ENCODE measurements around the gene CELA2A. TPM values are rescaled to one million over a fixed set of nuclear protein-coding genes. Genes with fewer than 3 reads are reported as not detected.
A peak's percentile ranks its signal among the peaks of the same experiment; 100 is the strongest.

The CELA2A gene
- total RNA-seq, 2 donors from 2014 or later, result not detected

DNA sequence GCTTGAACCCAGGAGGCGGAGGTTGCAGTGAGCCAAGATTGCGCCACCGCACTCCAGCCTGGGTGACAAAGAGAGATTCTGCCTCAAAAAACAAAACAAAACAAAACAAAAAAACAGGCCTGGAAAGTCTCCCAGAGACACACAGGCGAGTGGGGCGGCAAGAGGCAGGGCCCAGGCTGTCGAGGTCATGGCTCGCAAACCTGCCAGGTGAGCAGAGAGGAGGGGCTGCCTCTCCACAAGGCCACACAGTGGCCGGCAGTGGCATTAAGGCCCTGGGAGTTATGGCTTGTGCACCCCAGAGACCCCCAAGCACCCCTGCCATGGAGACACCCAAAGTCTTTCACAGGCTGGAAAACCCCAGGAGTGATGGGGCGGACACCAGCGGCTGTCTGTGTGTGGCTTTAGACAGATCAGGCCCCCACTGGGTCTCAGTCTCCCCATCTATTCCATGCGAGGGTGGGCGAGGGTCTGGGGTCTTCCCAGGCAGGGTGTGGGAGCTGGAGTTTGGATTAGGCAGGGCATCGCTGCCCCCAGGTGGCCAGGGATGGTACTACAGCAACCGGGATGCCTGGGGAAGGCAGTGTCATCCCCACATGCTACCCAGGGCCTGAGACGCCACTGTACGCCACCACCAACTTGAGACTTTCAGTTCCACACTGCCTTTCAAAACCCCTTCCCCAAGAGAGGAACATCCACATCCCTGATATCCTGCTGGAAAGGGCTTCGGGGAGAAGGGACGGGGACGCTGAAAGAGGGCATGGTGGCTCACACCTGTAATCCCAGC lies 25.6 kb upstream of the CELA2A start:
- no peak overlapping the region for H3K27ac Mint-ChIP-seq
- peaks cover 7% of the 10 kb centered on the region for H3K36me3 ChIP-seq (ENCODE audit: control insufficient read depth, insufficient read depth, low read length)
- H3K27me3 ChIP-seq (ENCODE audit: control insufficient read depth, insufficient read depth, low read length, poor library complexity, severe bottlenecking), result no peaks in the 10 kb centered on the region
- no peak overlapping the region for H3K27ac ChIP-seq (ENCODE audit: low read depth, low read length)
- no peaks in the 10 kb centered on the region for H3K4me1 ChIP-seq (ENCODE audit: control insufficient read depth, insufficient read depth, low read length)
- no peak overlapping the region for H3K4me3 Mint-ChIP-seq
- no peaks in the 10 kb centered on the region for H3K9me3 ChIP-seq (ENCODE audit: control insufficient read depth, low read length)
- WGBS, 2 experiments (ENCODE audit: insufficient coverage in 1 of 2, insufficient read length in 1 of 2), result 66 to 91% methylated on average over 7 to 19 of the region's 19 CpGs
- TF ChIP-seq CTCF (conservative IDR thresholded peaks at IDR 0.05), result peak; percentile 93
- DNase-seq, result peak; percentile 97
- no peak overlapping the region for H3K9ac ChIP-seq (ENCODE audit: extremely low read depth, low read length, poor library complexity, severe bottlenecking)
- H3K4me1 Mint-ChIP-seq, result peaks cover 4% of the 10 kb centered on the region
- no peaks in the 10 kb centered on the region for H3K27me3 Mint-ChIP-seq (ENCODE audit: insufficient read depth)
- H3K9me3 Mint-ChIP-seq, result no peaks in the 10 kb centered on the region
- H3K4me3 ChIP-seq (ENCODE audit: low read length), result no peak overlapping the region
- peaks cover 13% of the 10 kb centered on the region for H3K36me3 Mint-ChIP-seq (ENCODE audit: low read depth)

- Mint-ChIP-seq H3K27me3 (ENCODE audit: insufficient read depth) (no peaks in the 10 kb centered on the region), H3K36me3 (ENCODE audit: low read depth) (peaks cover 7% of the 10 kb centered on the region), H3K27ac (no peak overlapping the region), H3K9me3 (no peaks in the 10 kb centered on the region), H3K4me1 (peaks cover 4% of the 10 kb centered on the region), H3K4me3 (no peak overlapping the region)
- no peak for DNase-seq
- Histone ChIP-seq H3K27me3 (ENCODE audit: control insufficient read depth, insufficient read depth, low read length, poor library complexity, severe bottlenecking) (no peaks in the 10 kb centered on the region), H3K9me3 (ENCODE audit: control insufficient read depth, low read length) (no peaks in the 10 kb centered on the region), H3K36me3 (ENCODE audit: control insufficient read depth, insufficient read depth, low read length) (peaks cover 6% of the 10 kb centered on the region), H3K4me1 (ENCODE audit: control insufficient read depth, insufficient read depth, low read length) (no peaks in the 10 kb centered on the region), H3K9ac (ENCODE audit: extremely low read depth, low read length, poor library complexity, severe bottlenecking) (no peak overlapping the region), H3K4me3 (ENCODE audit: low read length) (no peak overlapping the region), H3K27ac (ENCODE audit: low read depth, low read length) (no peak overlapping the region)
- TF ChIP-seq CTCF (conservative IDR thresholded peaks at IDR 0.05), result no peak
- WGBS, 2 experiments (ENCODE audit: insufficient coverage in 1 of 2, insufficient read length in 1 of 2), result 92 to 96% methylated on average over 3 to 4 of the region's 4 CpGs
These were observed 25.0 kb upstream of the CELA2A start for GRCh38 chr1:15431571-15431948.

DNA sequence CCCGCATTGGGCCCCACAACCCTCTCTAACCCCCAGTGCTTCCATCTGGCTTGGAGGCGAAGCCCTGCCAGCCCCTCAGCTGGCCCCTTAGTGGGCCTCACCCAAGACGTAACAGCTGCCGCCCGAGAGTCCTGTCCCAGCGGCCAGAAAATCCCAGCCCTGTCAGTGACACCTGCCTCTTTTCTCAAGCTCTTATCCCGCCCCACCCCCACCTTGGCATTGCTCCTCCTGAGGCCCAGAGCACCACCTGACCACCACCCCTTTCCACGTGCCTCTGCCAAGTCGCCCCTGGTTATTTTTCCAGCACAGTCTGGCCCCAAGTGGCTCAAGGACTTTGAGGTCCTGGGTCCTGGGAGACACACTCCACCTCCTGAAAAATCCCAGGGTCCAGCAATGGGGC lies 24.2 kb upstream of the CELA2A start:
- DNase-seq, result no peak
- Histone ChIP-seq H3K4me1 (ENCODE audit: control insufficient read depth, insufficient read depth, low read length) (no peaks in the 10 kb centered on the region), H3K4me3 (ENCODE audit: low read length) (no peak overlapping the region), H3K9me3 (ENCODE audit: control insufficient read depth, low read length) (no peaks in the 10 kb centered on the region), H3K27me3 (ENCODE audit: control insufficient read depth, insufficient read depth, low read length, poor library complexity, severe bottlenecking) (no peaks in the 10 kb centered on the region), H3K36me3 (ENCODE audit: control insufficient read depth, insufficient read depth, low read length) (peaks cover 6% of the 10 kb centered on the region), H3K27ac (ENCODE audit: low read depth, low read length) (no peak overlapping the region), H3K9ac (ENCODE audit: extremely low read depth, low read length, poor library complexity, severe bottlenecking) (no peak overlapping the region)
- Mint-ChIP-seq H3K4me1 (peaks cover 4% of the 10 kb centered on the region), H3K9me3 (no peaks in the 10 kb centered on the region), H3K27me3 (ENCODE audit: insufficient read depth) (no peaks in the 10 kb centered on the region), H3K4me3 (no peak overlapping the region), H3K36me3 (ENCODE audit: low read depth) (peaks cover 5% of the 10 kb centered on the region), H3K27ac (no peak overlapping the region)
- 87 to 90% methylated on average over 6 to 9 of the region's 9 CpGs for WGBS, 2 experiments (ENCODE audit: insufficient coverage in 1 of 2, insufficient read length in 1 of 2)
- TF ChIP-seq CTCF (conservative IDR thresholded peaks at IDR 0.05), result no peak

Data from endodermal cell (in vitro differentiated cells).